ENCODE measurements around the gene CD84.

The CD84 gene

GRCh38 chr1:160579216-160579701, at the start of gene CD84:
TSS of gene CD84 (minus strand) at chr1:160579496. CDS start at chr1:160579437, 59 bp downstream.
- no peak for DNase-seq (ENCODE audit: low read depth in 2 of 2)

GRCh38 chr1:160628799-160629263, 49.5 kb upstream of the CD84 start:
- no peak for DNase-seq (ENCODE audit: low read depth in 2 of 2)

GRCh38 chr1:160627677-160628289, 48.5 kb upstream of the CD84 start:
- peak; percentile 60 to 69 for DNase-seq (ENCODE audit: low read depth in 2 of 2)

- DNase-seq (ENCODE audit: low read depth in 2 of 2), result no peak
Measured at GRCh38 chr1:160626509-160627342, 47.4 kb upstream of the CD84 start.

- DNase-seq (ENCODE audit: low read depth in 2 of 2), result peak; percentile 63 to 68
Measured at GRCh38 chr1:160625725-160626498, 46.6 kb upstream of the CD84 start.

- no peak for DNase-seq (ENCODE audit: low read depth in 2 of 2)
Measured at GRCh38 chr1:160625321-160625720, 46.0 kb upstream of the CD84 start.

- DNase-seq (ENCODE audit: low read depth in 2 of 2), result no peak
Measured at GRCh38 chr1:160624464-160624863, 45.2 kb upstream of the CD84 start.

- DNase-seq (ENCODE audit: low read depth in 2 of 2), result no peak
Measured at GRCh38 chr1:160623862-160624261, 44.6 kb upstream of the CD84 start.

GRCh38 chr1:160623227-160623633, 43.9 kb upstream of the CD84 start:
- DNase-seq (ENCODE audit: low read depth in 2 of 2), result no peak

- no peak for DNase-seq (ENCODE audit: low read depth in 2 of 2)
Measured at GRCh38 chr1:160622501-160623226, 43.4 kb upstream of the CD84 start.

- no peak for DNase-seq (ENCODE audit: low read depth in 2 of 2)
Measured at GRCh38 chr1:160621633-160622413, 42.5 kb upstream of the CD84 start.

GRCh38 chr1:160620942-160621632, 41.8 kb upstream of the CD84 start:
- DNase-seq (ENCODE audit: low read depth in 2 of 2), result no peak

- no peak for DNase-seq (ENCODE audit: low read depth in 2 of 2)
Measured at GRCh38 chr1:160619742-160620277, 40.5 kb upstream of the CD84 start.

- no peak for DNase-seq (ENCODE audit: low read depth in 2 of 2)
Measured at GRCh38 chr1:160618763-160619274, 39.5 kb upstream of the CD84 start.

GRCh38 chr1:160618327-160618726, 39.0 kb upstream of the CD84 start:
- no peak for DNase-seq (ENCODE audit: low read depth in 2 of 2)

GRCh38 chr1:160615660-160616059, 36.4 kb upstream of the CD84 start:
- no peak for DNase-seq (ENCODE audit: low read depth in 2 of 2)

- DNase-seq (ENCODE audit: low read depth in 2 of 2), result no peak
Measured at GRCh38 chr1:160614410-160614809, 35.1 kb upstream of the CD84 start.

- DNase-seq (ENCODE audit: low read depth in 2 of 2), result no peak
Measured at GRCh38 chr1:160612613-160613218, 33.4 kb upstream of the CD84 start.

GRCh38 chr1:160610569-160611242, 31.4 kb upstream of the CD84 start:
- DNase-seq (ENCODE audit: low read depth in 2 of 2), result no peak
